ENCODE data around the gene MYO1H.
"Not testable (repeated sequence)": the region's sequence is repeated elsewhere in the genome, so short reads cannot be mapped to it uniquely, and the experiment has no call there.

Gene MYO1H

GRCh38 chr12:109449845-109450532, 102.3 kb downstream of the MYO1H start:
- no peak for FAIRE-seq

- FAIRE-seq = no peak
Observed at GRCh38 chr12:109450980-109451379, 103.3 kb downstream of the MYO1H start.

- FAIRE-seq = no peak
Observed at GRCh38 chr12:109451400-109451799, 103.7 kb downstream of the MYO1H start.

- no peak for FAIRE-seq
Observed at GRCh38 chr12:109452489-109452888, 104.8 kb downstream of the MYO1H start.

GRCh38 chr12:109455706-109456105, 108.0 kb downstream of the MYO1H start:
- FAIRE-seq = no peak

GRCh38 chr12:109458086-109458485, 110.4 kb downstream of the MYO1H start:
- no peak for FAIRE-seq

GRCh38 chr12:109458771-109459208, 111.1 kb downstream of the MYO1H start:
- FAIRE-seq = peak; percentile 61

- FAIRE-seq = no peak
Observed at GRCh38 chr12:109459247-109459646, 111.5 kb downstream of the MYO1H start.

- FAIRE-seq = no peak
Observed at GRCh38 chr12:109460538-109460937, 112.8 kb downstream of the MYO1H start.

GRCh38 chr12:109461049-109461845, 113.5 kb downstream of the MYO1H start:
- FAIRE-seq = no peak

- FAIRE-seq = peak; percentile 92
Observed at GRCh38 chr12:109461846-109462756, 114.4 kb downstream of the MYO1H start.

- FAIRE-seq = peak; percentile 98
Observed at GRCh38 chr12:109462868-109463692, 115.4 kb downstream of the MYO1H start.

GRCh38 chr12:109463756-109464155, 116.1 kb downstream of the MYO1H start:
- no peak for FAIRE-seq

GRCh38 chr12:109464642-109465351, 117.1 kb downstream of the MYO1H start:
- FAIRE-seq = no peak

- no peak for FAIRE-seq
Observed at GRCh38 chr12:109466305-109466704, 118.6 kb downstream of the MYO1H start.

- no peak for FAIRE-seq
Observed at GRCh38 chr12:109466821-109467220, 119.1 kb downstream of the MYO1H start.

- no peak for FAIRE-seq
Observed at GRCh38 chr12:109467978-109468676, 120.4 kb downstream of the MYO1H start.

- FAIRE-seq = no peak
Observed at GRCh38 chr12:109469517-109469916, 121.8 kb downstream of the MYO1H start.

GRCh38 chr12:109473006-109473405, 125.3 kb downstream of the MYO1H start:
- FAIRE-seq = no peak

- FAIRE-seq = not testable (repeated sequence)
Observed at GRCh38 chr12:109473526-109474270, 126.0 kb downstream of the MYO1H start.

All from endometrium (tissue), 2 donors.